H9 (cell line): ENCODE data around the gene SLX4IP. TPM values are rescaled to one million over a fixed set of nuclear protein-coding genes. Genes with fewer than 3 reads are reported as not detected.

Source experiments
- DNase-seq: peaks from one replicate; pipeline ENCODE4 v3.0.0-alpha.2; 2017
- H2AFZ ChIP-seq: one replicate; pipeline ENCODE4 v1.6.1; 2013; ENCODE audit warnings: mild to moderate bottlenecking, low read length, control low read depth, moderate library complexity
- H2AK5ac ChIP-seq: 2 replicates; pipeline ENCODE4 v1.6.1; 2013; ENCODE audit warnings: low read length, control low read depth, mixed read lengths; ENCODE audit not compliant: insufficient read length
- H2BK120ac ChIP-seq: one replicate; pipeline ENCODE4 v1.6.1; 2013; ENCODE audit warnings: low read depth, mild to moderate bottlenecking, low read length, control low read depth, inconsistent platforms; ENCODE audit not compliant: poor library complexity, severe bottlenecking
- H2BK12ac ChIP-seq: 2 replicates; pipeline ENCODE4 v1.6.1; 2013; ENCODE audit warnings: low read length, control low read depth, mixed read lengths, low read depth; ENCODE audit not compliant: insufficient read length
- H2BK15ac ChIP-seq: 2 replicates; pipeline ENCODE4 v1.6.1; 2013; ENCODE audit warnings: low read depth, low read length, control low read depth
- H2BK20ac ChIP-seq: one replicate; pipeline ENCODE4 v1.6.1; 2013; ENCODE audit warnings: low read depth, mild to moderate bottlenecking, low read length, control low read depth, inconsistent platforms; ENCODE audit not compliant: poor library complexity, severe bottlenecking
- H2BK5ac ChIP-seq: 2 replicates; pipeline ENCODE4 v1.6.1; 2013; ENCODE audit warnings: low read length, control low read depth, mixed read lengths; ENCODE audit not compliant: insufficient read length
- H3K14ac ChIP-seq: 2 replicates; pipeline ENCODE4 v1.6.1; 2013; ENCODE audit warnings: low read length, control low read depth; ENCODE audit not compliant: insufficient read depth
- H3K18ac ChIP-seq: 2 replicates; pipeline ENCODE4 v1.6.1; 2013; ENCODE audit warnings: low read depth, mild to moderate bottlenecking, mixed read lengths, low read length, control low read depth; ENCODE audit not compliant: insufficient read length
- H3K23ac ChIP-seq: 2 replicates; pipeline ENCODE4 v1.6.1; 2013; ENCODE audit warnings: low read length, control low read depth, mixed read lengths, low read depth; ENCODE audit not compliant: insufficient read length
- H3K23me2 ChIP-seq: 2 replicates; pipeline ENCODE4 v1.6.1; 2013; ENCODE audit warnings: low read depth, mild to moderate bottlenecking, mixed read lengths, low read length, control low read depth; ENCODE audit not compliant: insufficient read length, poor library complexity, severe bottlenecking
- H3K27ac ChIP-seq: 2 replicates; pipeline ENCODE4 v1.5.1; 2013; ENCODE audit warnings: low read length, control low read depth, mixed read lengths, low read depth; ENCODE audit not compliant: insufficient read length
- H3K27me3 ChIP-seq: 2 replicates; pipeline ENCODE4 v1.6.1; 2013; ENCODE audit warnings: low read length, control low read depth, inconsistent platforms; ENCODE audit not compliant: insufficient read depth
- H3K4ac ChIP-seq: 2 replicates; pipeline ENCODE4 v1.6.1; 2013; ENCODE audit warnings: low read depth, mild to moderate bottlenecking, control low read depth, inconsistent platforms, low read length, moderate library complexity
- H3K4me1 ChIP-seq: 2 replicates; pipeline ENCODE4 v1.6.1; 2013; ENCODE audit warnings: low read length, control low read depth, inconsistent platforms; ENCODE audit not compliant: insufficient read depth
- H3K4me2 ChIP-seq: 2 replicates; pipeline ENCODE4 v1.6.1; 2013; ENCODE audit warnings: low read length, control low read depth, mixed read lengths; ENCODE audit not compliant: insufficient read length, insufficient read depth
- H3K56ac ChIP-seq: 2 replicates; pipeline ENCODE4 v1.6.1; 2013; ENCODE audit warnings: low read depth, mild to moderate bottlenecking, mixed read lengths, low read length, control low read depth; ENCODE audit not compliant: insufficient read length
- H3K79me1 ChIP-seq: 2 replicates; pipeline ENCODE4 v1.6.1; 2013; ENCODE audit warnings: low read depth, mild to moderate bottlenecking, moderate library complexity, low read length, control low read depth, inconsistent platforms; ENCODE audit not compliant: insufficient read depth, poor library complexity, severe bottlenecking
- H3K79me2 ChIP-seq: 2 replicates; pipeline ENCODE4 v1.6.1; 2013; ENCODE audit warnings: low read length, control low read depth, inconsistent platforms; ENCODE audit not compliant: insufficient read depth
- H3K9ac ChIP-seq: 2 replicates; pipeline ENCODE4 v1.6.1; 2013; ENCODE audit warnings: low read length, control low read depth, mixed read lengths; ENCODE audit not compliant: insufficient read length; ENCODE audit errors: extremely low read depth
- H3K9me3 ChIP-seq: one replicate; pipeline ENCODE4 v1.6.1; 2013; ENCODE audit warnings: low read depth, low read length, inconsistent platforms; ENCODE audit not compliant: control insufficient read depth
- H3T11ph ChIP-seq: one replicate; pipeline ENCODE4 v1.6.1; 2013; ENCODE audit warnings: mild to moderate bottlenecking, low read length, control low read depth, inconsistent platforms
- H4K20me1 ChIP-seq: one replicate; pipeline ENCODE4 v1.6.1; 2013; ENCODE audit not compliant: control insufficient read depth, insufficient read length, insufficient read depth
- H4K5ac ChIP-seq: 2 replicates; pipeline ENCODE4 v1.6.1; 2013; ENCODE audit warnings: low read depth, mild to moderate bottlenecking, mixed read lengths, low read length, control low read depth; ENCODE audit not compliant: insufficient read length
- H4K8ac ChIP-seq: replicated peaks from 2 replicates; pipeline ENCODE4 v1.6.1; 2013; ENCODE audit warnings: low read length, control low read depth, mixed read lengths, low read depth; ENCODE audit not compliant: insufficient read length
- H4K91ac ChIP-seq: 2 replicates; pipeline ENCODE4 v1.6.1; 2013; ENCODE audit warnings: low read depth, mild to moderate bottlenecking, moderate library complexity, mixed read lengths, low read length, control low read depth; ENCODE audit not compliant: insufficient read length
- H3K27ac Mint-ChIP-seq, 3 experiments: 2 replicates in 2 of 3; 3 replicates in 1 of 3; pipeline ENCODE4 v1.8.0; 2020 to 2021; ENCODE audit warnings: mixed read lengths in 3 of 3, mild to moderate bottlenecking in 1 of 3, moderate library complexity in 1 of 3
- H3K27me3 Mint-ChIP-seq: 2 replicates; pipeline ENCODE4 v1.8.0; 2021; ENCODE audit warnings: low read depth, mild to moderate bottlenecking, moderate library complexity, mixed read lengths
- H3K36me3 Mint-ChIP-seq, 3 experiments: 2 replicates in 2 of 3; 3 replicates in 1 of 3; pipeline ENCODE4 v1.8.0; 2020 to 2021; ENCODE audit warnings: low read depth in 3 of 3, mixed read lengths in 3 of 3; ENCODE audit not compliant: insufficient read depth in 1 of 3
- H3K4me1 Mint-ChIP-seq, 2 experiments: 2 replicates each; pipeline ENCODE4 v1.8.0; 2020; ENCODE audit warnings: mixed read lengths in 2 of 2
- H3K4me3 Mint-ChIP-seq, 2 experiments: 2 replicates in 1 of 2; 3 replicates in 1 of 2; pipeline ENCODE4 v1.8.0; 2020 to 2021; ENCODE audit warnings: mild to moderate bottlenecking in 2 of 2, mixed read lengths in 2 of 2, moderate library complexity in 1 of 2
- H3K9me3 Mint-ChIP-seq, 2 experiments: 2 replicates in 1 of 2; 3 replicates in 1 of 2; pipeline ENCODE4 v1.8.0; 2020; ENCODE audit warnings: mild to moderate bottlenecking in 2 of 2, mixed read lengths in 2 of 2, moderate library complexity in 1 of 2
- WGBS: extraction: QIAGEN DNeasy Blood & Tissue Kit; methylation state at CpG from one replicate; pipeline ENCODE4 v1.1.7; 2013; ENCODE audit warnings: missing lambda C conversion rate, low lambda C conversion rate, mixed read lengths; ENCODE audit not compliant: insufficient read length; ENCODE audit errors: extremely low coverage; 5-methylcytosine and 5-hydroxymethylcytosine counted together
- total RNA-seq: library from RNA; stranded (reverse); gene quantifications from 2 replicates; pipeline ENCODE4 v1.2.1, GENCODE V29; 2021
- TF ChIP-seq, protein P1 (sequence below): fragments of 200-600 bp; sonication (generic); conservative IDR thresholded peaks from 3 replicates; pipeline ENCODE4 v1.8.0; 2021; ENCODE audit warnings: antibody characterized with exemption, mild to moderate bottlenecking

SLX4IP gene
- total RNA-seq, 1 experiment from 2014 or later, result 7.9 TPM

DNA sequence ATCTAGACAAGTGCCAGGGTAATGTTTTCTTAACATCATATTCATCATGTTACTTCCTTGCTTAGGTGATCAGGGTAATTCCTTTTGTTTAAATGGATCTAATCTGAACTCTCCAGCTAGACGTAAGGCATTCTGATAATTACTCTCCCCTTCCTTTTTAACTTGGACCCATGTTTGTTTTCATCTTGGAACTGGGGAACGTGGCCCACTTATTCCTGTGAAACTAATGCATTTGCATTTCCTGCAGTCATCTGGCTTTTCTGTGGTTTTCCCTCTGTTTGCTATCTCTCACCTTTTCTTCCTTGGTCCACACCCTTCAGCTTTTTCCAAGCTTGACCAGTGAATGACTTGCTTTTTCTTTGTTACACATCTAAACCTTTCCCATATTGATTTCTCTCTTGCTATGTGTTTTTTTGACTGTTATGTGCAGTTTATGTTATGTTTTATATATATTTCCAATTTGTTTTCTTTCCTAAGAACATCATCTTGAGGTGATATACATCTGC is 33.3 kb downstream of the SLX4IP start:
- Mint-ChIP-seq H3K4me1 (peaks cover 74 to 77% of the 10 kb centered on the region in 2 experiments), H3K36me3 (peaks cover 6 to 8% (median 7%) of the 10 kb centered on the region in 3 experiments), H3K9me3 (peaks cover 6 to 7% of the 10 kb centered on the region in 2 experiments), H3K27me3 (no peaks in the 10 kb centered on the region), H3K27ac (peak overlapping the region; percentile 48 to 91 (median 76)), H3K4me3 (no peak overlapping the region; a peak in 1 of 5 replicates)
- H3T11ph ChIP-seq, result no peak overlapping the region
- H4K91ac ChIP-seq, result no peak overlapping the region
- no peak overlapping the region for H2BK15ac ChIP-seq
- no peaks in the 10 kb centered on the region for H4K20me1 ChIP-seq
- no peaks in the 10 kb centered on the region for H3K9me3 ChIP-seq
- no peak overlapping the region for H3K14ac ChIP-seq
- no peak overlapping the region for H2AK5ac ChIP-seq
- no peaks in the 10 kb centered on the region for H3K23me2 ChIP-seq
- no peak overlapping the region for H4K5ac ChIP-seq
- H3K9ac ChIP-seq, result no peak overlapping the region
- no peak overlapping the region for H2BK20ac ChIP-seq
- no peak overlapping the region for H2BK120ac ChIP-seq
- H3K79me2 ChIP-seq, result peaks cover 1% of the 10 kb centered on the region; the same call in 1 of the 2 replicates
- DNase-seq, result no peak
- no peaks in the 10 kb centered on the region for H3K79me1 ChIP-seq
- H3K56ac ChIP-seq, result no peak overlapping the region
- H3K4ac ChIP-seq, result no peak overlapping the region
- no peaks in the 10 kb centered on the region for H3K27me3 ChIP-seq
- H3K23ac ChIP-seq, result no peak overlapping the region
- no CpG with 5 or more reads among the region's 2 CpGs for WGBS
- H2AFZ ChIP-seq, result no peak overlapping the region
- no peak overlapping the region for H2BK12ac ChIP-seq
- no peak overlapping the region for H3K4me2 ChIP-seq
- no peak overlapping the region for H2BK5ac ChIP-seq
- H3K27ac ChIP-seq, result no peak overlapping the region
- H3K18ac ChIP-seq, result no peak overlapping the region
- no peak overlapping the region for H4K8ac ChIP-seq
- TF ChIP-seq, protein P1, sequence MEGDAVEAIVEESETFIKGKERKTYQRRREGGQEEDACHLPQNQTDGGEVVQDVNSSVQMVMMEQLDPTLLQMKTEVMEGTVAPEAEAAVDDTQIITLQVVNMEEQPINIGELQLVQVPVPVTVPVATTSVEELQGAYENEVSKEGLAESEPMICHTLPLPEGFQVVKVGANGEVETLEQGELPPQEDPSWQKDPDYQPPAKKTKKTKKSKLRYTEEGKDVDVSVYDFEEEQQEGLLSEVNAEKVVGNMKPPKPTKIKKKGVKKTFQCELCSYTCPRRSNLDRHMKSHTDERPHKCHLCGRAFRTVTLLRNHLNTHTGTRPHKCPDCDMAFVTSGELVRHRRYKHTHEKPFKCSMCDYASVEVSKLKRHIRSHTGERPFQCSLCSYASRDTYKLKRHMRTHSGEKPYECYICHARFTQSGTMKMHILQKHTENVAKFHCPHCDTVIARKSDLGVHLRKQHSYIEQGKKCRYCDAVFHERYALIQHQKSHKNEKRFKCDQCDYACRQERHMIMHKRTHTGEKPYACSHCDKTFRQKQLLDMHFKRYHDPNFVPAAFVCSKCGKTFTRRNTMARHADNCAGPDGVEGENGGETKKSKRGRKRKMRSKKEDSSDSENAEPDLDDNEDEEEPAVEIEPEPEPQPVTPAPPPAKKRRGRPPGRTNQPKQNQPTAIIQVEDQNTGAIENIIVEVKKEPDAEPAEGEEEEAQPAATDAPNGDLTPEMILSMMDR, result no peak
- H3K4me1 ChIP-seq, result peaks cover 4% of the 10 kb centered on the region; the same call in 1 of the 2 replicates
